GM18526 (cell line): Measurements from ENCODE around the gene OR7G3.

Source experiments
- POLR2A ChIP-seq: IDR thresholded peaks from 3 replicates; pipeline ENCODE4 v1.6.1; 2011; ENCODE audit not compliant: insufficient read length; ENCODE audit errors: extremely low read depth

The OR7G3 gene

GRCh38 chr19:9139609-9140158, 12.9 kb upstream of the OR7G3 start:
- TF ChIP-seq POLR2A = no peak

- no peak for TF ChIP-seq POLR2A
Measured at GRCh38 chr19:9132422-9132821, 5.7 kb upstream of the OR7G3 start.

- no peak for TF ChIP-seq POLR2A
Measured at GRCh38 chr19:9130965-9131364, 4.2 kb upstream of the OR7G3 start.

GRCh38 chr19:9128171-9128570, 1.4 kb upstream of the OR7G3 start:
- TF ChIP-seq POLR2A = no peak

GRCh38 chr19:9116547-9116946, 10.2 kb downstream of the OR7G3 start:
- TF ChIP-seq POLR2A = no peak

GRCh38 chr19:9115307-9115813, 11.4 kb downstream of the OR7G3 start, which contains the start of gene OR7G1:
TSS of gene OR7G1 (minus strand) at chr19:9115763. CDS start at chr19:9115763, 0 bp downstream.
- no peak for TF ChIP-seq POLR2A

GRCh38 chr19:9109959-9110358, 16.8 kb downstream of the OR7G3 start:
- TF ChIP-seq POLR2A = no peak

GRCh38 chr19:9107375-9107774, 19.4 kb downstream of the OR7G3 start, which contains the start of gene OR7G2:
TSS of gene OR7G2 (minus strand) at chr19:9107475. CDS start at chr19:9103243, 4,232 bp downstream.
- no peak for TF ChIP-seq POLR2A

- TF ChIP-seq POLR2A = no peak
Measured at GRCh38 chr19:9086761-9087160, 40.0 kb downstream of the OR7G3 start, which contains the start of gene OR1M1. TSS of gene OR1M1 (plus strand) at chr19:9087061. CDS start at chr19:9093245, 6,184 bp downstream.

GRCh38 chr19:9078651-9079050, 48.1 kb downstream of the OR7G3 start:
- no peak for TF ChIP-seq POLR2A

GRCh38 chr19:9076901-9077300, 49.8 kb downstream of the OR7G3 start:
- no peak for TF ChIP-seq POLR2A
